Nephron progenitor cell (in vitro differentiated cells): ENCODE measurements around the gene PKMYT1.

Experiments
- DNase-seq: peaks from one replicate; pipeline ENCODE4 v3.0.0; 2021
- H3K27ac Mint-ChIP-seq: 2 replicates; pipeline ENCODE4 v1.8.0; 2021; ENCODE audit warnings: mild to moderate bottlenecking, moderate library complexity, mixed read lengths
- H3K27me3 Mint-ChIP-seq: 2 replicates; pipeline ENCODE4 v1.8.0; 2021; ENCODE audit warnings: mild to moderate bottlenecking, low read depth, mixed read lengths; ENCODE audit not compliant: poor library complexity
- H3K36me3 Mint-ChIP-seq: 2 replicates; pipeline ENCODE4 v1.8.0; 2021; ENCODE audit warnings: low read depth, mixed read lengths
- H3K4me1 Mint-ChIP-seq: 2 replicates; pipeline ENCODE4 v1.8.0; 2021; ENCODE audit warnings: mixed read lengths
- H3K4me3 Mint-ChIP-seq: 2 replicates; pipeline ENCODE4 v1.8.0; 2021; ENCODE audit warnings: mild to moderate bottlenecking, moderate library complexity, mixed read lengths
- H3K9me3 Mint-ChIP-seq: 2 replicates; pipeline ENCODE4 v1.8.0; 2021; ENCODE audit warnings: mild to moderate bottlenecking, moderate library complexity, mixed read lengths
- CTCF ChIP-seq: fragments of 200-600 bp; sonication (generic); IDR thresholded peaks from 2 replicates; pipeline ENCODE4 v1.5.0; 2021; ENCODE audit warnings: antibody characterized with exemption

The PKMYT1 gene

GRCh38 chr16:3019594-3020246, 39.5 kb upstream of the PKMYT1 start:
- Mint-ChIP-seq H3K9me3 (no peaks in the 10 kb centered on the region), H3K4me1 (peaks cover 53% of the 10 kb centered on the region), H3K36me3 (peaks cover 4% of the 10 kb centered on the region), H3K27me3 (peaks cover 12% of the 10 kb centered on the region), H3K4me3 (peak overlapping the region; percentile 80), H3K27ac (peak overlapping the region; percentile 51)
- TF ChIP-seq CTCF: no peak
- DNase-seq: no peak

GRCh38 chr16:3017794-3018506, 37.7 kb upstream of the PKMYT1 start, which contains the start of gene CLDN6:
Gene CLDN6 (minus strand): TSS chr16:3018183. CDS start chr16:3016021, 2,162 bp downstream.
- Mint-ChIP-seq H3K36me3 (no peaks in the 10 kb centered on the region), H3K4me1 (peaks cover 47% of the 10 kb centered on the region), H3K27ac (no peak within 1 kb of the TSS), H3K27me3 (peaks cover 27% of the 10 kb centered on the region), H3K9me3 (no peaks in the 10 kb centered on the region), H3K4me3 (peak within 1 kb of the TSS; percentile 86)
- TF ChIP-seq CTCF: peak; percentile 66
- DNase-seq: peak; percentile 85

GRCh38 chr16:3017344-3017743, 37.1 kb upstream of the PKMYT1 start:
- H3K9me3 Mint-ChIP-seq: no peaks in the 10 kb centered on the region
- DNase-seq: no peak
- peaks cover 47% of the 10 kb centered on the region for H3K4me1 Mint-ChIP-seq
- H3K36me3 Mint-ChIP-seq: no peaks in the 10 kb centered on the region
- no peak overlapping the region for H3K27ac Mint-ChIP-seq
- H3K4me3 Mint-ChIP-seq: peak overlapping the region; percentile 71
- no peak for TF ChIP-seq CTCF
- peaks cover 33% of the 10 kb centered on the region for H3K27me3 Mint-ChIP-seq

- Mint-ChIP-seq H3K27ac (no peak overlapping the region), H3K36me3 (no peaks in the 10 kb centered on the region), H3K9me3 (no peaks in the 10 kb centered on the region), H3K4me3 (peak overlapping the region; percentile 55), H3K4me1 (peaks cover 38% of the 10 kb centered on the region), H3K27me3 (peaks cover 43% of the 10 kb centered on the region)
- TF ChIP-seq CTCF: no peak
- DNase-seq: no peak
These were observed 35.7 kb upstream of the PKMYT1 start for GRCh38 chr16:3015865-3016521.

GRCh38 chr16:3014971-3015370, 34.7 kb upstream of the PKMYT1 start:
- Mint-ChIP-seq H3K4me3 (no peak overlapping the region), H3K4me1 (peaks cover 36% of the 10 kb centered on the region)
- DNase-seq: no peak

More at GRCh38 chr16:3014971-3015370, 34.7 kb upstream of the PKMYT1 start:
- H3K27me3 Mint-ChIP-seq: peaks cover 43% of the 10 kb centered on the region
- no peak overlapping the region for H3K27ac Mint-ChIP-seq
- H3K9me3 Mint-ChIP-seq: no peaks in the 10 kb centered on the region
- no peak for TF ChIP-seq CTCF
- H3K36me3 Mint-ChIP-seq: no peaks in the 10 kb centered on the region
